Gastrocnemius medialis (tissue), 4 donors: Measurements from ENCODE around the gene SPIRE1. TPM values are rescaled to one million over a fixed set of nuclear protein-coding genes. Genes with fewer than 3 reads are reported as not detected.

Experiments used
- ATAC-seq, 2 donors: fragments of 150-250 bp; one replicate each; pipeline ENCODE4 v1.9.1; 2016
- DNase-seq, 2 donors: peaks; one replicate each; pipeline ENCODE4 v3.0.0-alpha.2; 2019
- H3K27ac ChIP-seq, 4 donors: fragments of 200-600 bp; sonication (generic); 1 replicate in 1 of 4; 2 replicates in 3 of 4; pipeline ENCODE4 v1.5.1; 2016 to 2018; ENCODE audit warnings: mild to moderate bottlenecking in 2 of 4, moderate library complexity in 1 of 4
- H3K27me3 ChIP-seq, 3 donors: fragments of 200-600 bp; sonication (generic) in 2 of 3; 1 replicate in 1 of 3; 2 replicates in 2 of 3; pipeline versions ENCODE4 v1.5.1 to v1.6.0; 2016 to 2019; ENCODE audit warnings: mild to moderate bottlenecking in 1 of 3, moderate library complexity in 1 of 3
- H3K36me3 ChIP-seq, 2 donors: fragments of 200-600 bp; sonication (generic) in 1 of 2; one replicate each; pipeline ENCODE4 v1.5.1; 2017 to 2018
- H3K4me1 ChIP-seq, 2 donors: fragments of 200-600 bp; sonication (generic) in 1 of 2; one replicate each; pipeline ENCODE4 v1.5.1; 2016 to 2017; ENCODE audit warnings: mild to moderate bottlenecking in 2 of 2
- H3K4me3 ChIP-seq, 4 donors: fragments of 200-600 bp; sonication (generic) in 3 of 4; 1 replicate in 1 of 4; 2 replicates in 3 of 4; pipeline ENCODE4 v1.5.1; 2016 to 2019; ENCODE audit warnings: mild to moderate bottlenecking in 2 of 4
- H3K9me3 ChIP-seq, 3 donors: fragments of 200-600 bp; sonication (generic) in 2 of 3; 1 replicate in 1 of 3; 2 replicates in 2 of 3; pipeline ENCODE4 v1.5.1; 2016 to 2019
- POLR2A ChIP-seq, 2 donors: fragments of 450-650 bp; IDR thresholded peaks; one replicate each; pipeline ENCODE4 v1.6.1; 2017; ENCODE audit warnings: antibody characterized with exemption in 2 of 2, mild to moderate bottlenecking in 2 of 2, moderate library complexity in 2 of 2
- in situ Hi-C, 4 donors: fragments of 200-750 bp; cut with MboI; loops; one replicate each; pipeline versions ENCODE4 v1.15.0 to v1.8.0; 2017; ENCODE audit warnings: low sequenced_read_pairs in 4 of 4
- intact Hi-C: fragments of 100-400 bp; cut with DNase I; formaldehyde crosslinking; loops from one replicate; pipeline ENCODE4 v1.15.1; 2023; ENCODE audit warnings: low total_unique reads
- total RNA-seq, 4 donors: library from RNA; depleted of rRNA; stranded (reverse); fragments of >200 nt; gene quantifications; one replicate each; pipeline versions ENCODE4 v1.1.0 to v1.2.3, GENCODE V29; 2016
- TF ChIP-seq, protein P1 (sequence below), 5 experiments: fragments of 450-650 bp in 3 of 5; fragments of 200-600 bp in 2 of 5; sonication (generic) in 2 of 5; IDR thresholded peaks in 4 of 5; conservative IDR thresholded peaks in 1 of 5; 1 replicate in 4 of 5; 2 replicates in 1 of 5; pipeline ENCODE4 v1.5.1; 2016 to 2019; ENCODE audit warnings: antibody characterized with exemption in 5 of 5, mild to moderate bottlenecking in 3 of 5, moderate library complexity in 3 of 5

Gene SPIRE1
- total RNA-seq, 4 donors from 2014 or later, result 48.3 to 82.7 (median 55.1) TPM

DNA sequence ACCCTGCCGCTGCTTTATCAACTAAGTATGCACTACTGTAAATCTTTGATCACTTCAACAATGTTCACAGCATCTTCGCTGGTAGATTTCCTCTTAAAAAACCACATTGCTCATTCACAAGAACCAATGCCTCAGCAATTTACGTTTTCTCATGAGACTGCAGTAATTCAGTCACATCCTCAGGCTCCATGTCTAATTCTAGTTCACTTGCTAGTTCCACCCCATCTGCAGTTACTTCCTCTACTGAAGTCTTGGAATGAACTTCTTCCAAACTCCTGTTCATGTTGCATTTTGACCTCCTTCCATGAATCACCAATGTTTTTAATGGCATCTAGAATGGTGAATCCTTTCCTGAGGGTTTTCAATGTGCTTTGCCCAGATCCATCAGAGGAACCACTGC lies 214.4 kb downstream of the SPIRE1 start:
- in situ Hi-C loops, result no loop called here
- peaks cover 0 to 27% of the 10 kb centered on the region in 2 donors for H3K36me3 ChIP-seq
- H3K27me3 ChIP-seq, result no peaks in the 10 kb centered on the region
- TF ChIP-seq, protein P1, sequence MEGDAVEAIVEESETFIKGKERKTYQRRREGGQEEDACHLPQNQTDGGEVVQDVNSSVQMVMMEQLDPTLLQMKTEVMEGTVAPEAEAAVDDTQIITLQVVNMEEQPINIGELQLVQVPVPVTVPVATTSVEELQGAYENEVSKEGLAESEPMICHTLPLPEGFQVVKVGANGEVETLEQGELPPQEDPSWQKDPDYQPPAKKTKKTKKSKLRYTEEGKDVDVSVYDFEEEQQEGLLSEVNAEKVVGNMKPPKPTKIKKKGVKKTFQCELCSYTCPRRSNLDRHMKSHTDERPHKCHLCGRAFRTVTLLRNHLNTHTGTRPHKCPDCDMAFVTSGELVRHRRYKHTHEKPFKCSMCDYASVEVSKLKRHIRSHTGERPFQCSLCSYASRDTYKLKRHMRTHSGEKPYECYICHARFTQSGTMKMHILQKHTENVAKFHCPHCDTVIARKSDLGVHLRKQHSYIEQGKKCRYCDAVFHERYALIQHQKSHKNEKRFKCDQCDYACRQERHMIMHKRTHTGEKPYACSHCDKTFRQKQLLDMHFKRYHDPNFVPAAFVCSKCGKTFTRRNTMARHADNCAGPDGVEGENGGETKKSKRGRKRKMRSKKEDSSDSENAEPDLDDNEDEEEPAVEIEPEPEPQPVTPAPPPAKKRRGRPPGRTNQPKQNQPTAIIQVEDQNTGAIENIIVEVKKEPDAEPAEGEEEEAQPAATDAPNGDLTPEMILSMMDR (IDR thresholded peaks at IDR 0.05 in 4 of 5, conservative IDR thresholded peaks at IDR 0.05 in 1 of 5), result no peak
- no peak for TF ChIP-seq POLR2A (IDR thresholded peaks at IDR 0.05)
- H3K27ac ChIP-seq, result no peak overlapping the region
- no peaks in the 10 kb centered on the region for H3K9me3 ChIP-seq
- no peaks in the 10 kb centered on the region for H3K4me1 ChIP-seq
- H3K4me3 ChIP-seq, result no peak overlapping the region
- no peak for DNase-seq
- no peak for ATAC-seq
- intact Hi-C loops, result no loop called here

DNA sequence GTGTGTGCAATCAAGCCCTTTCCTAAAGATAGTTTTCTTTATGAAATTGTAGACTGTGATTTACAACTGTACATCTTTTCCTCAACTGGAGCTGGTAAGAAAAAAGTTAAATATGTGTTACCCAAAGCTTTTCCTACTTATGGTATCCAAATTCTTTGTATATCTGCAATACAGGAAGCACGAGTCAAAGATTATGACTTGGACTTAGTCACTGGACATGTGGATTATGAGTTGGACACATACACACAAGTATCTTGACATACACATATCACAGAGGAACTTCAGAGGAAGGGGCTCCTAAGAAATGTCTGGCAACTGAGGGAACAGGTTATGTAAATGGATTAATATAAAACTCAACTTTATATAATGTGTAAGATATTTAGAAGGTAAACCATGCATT lies 215.0 kb downstream of the SPIRE1 start:
- H3K9me3 ChIP-seq, result no peaks in the 10 kb centered on the region
- TF ChIP-seq, protein P1 (IDR thresholded peaks at IDR 0.05 in 4 of 5, conservative IDR thresholded peaks at IDR 0.05 in 1 of 5), result no peak
- no peak for TF ChIP-seq POLR2A (IDR thresholded peaks at IDR 0.05)
- in situ Hi-C loops (no loop called here), intact Hi-C loops (no loop called here)
- H3K27ac ChIP-seq, result no peak overlapping the region
- ATAC-seq, result no peak
- no peaks in the 10 kb centered on the region for H3K4me1 ChIP-seq
- DNase-seq, result no peak
- no peak overlapping the region for H3K4me3 ChIP-seq
- H3K27me3 ChIP-seq, result no peaks in the 10 kb centered on the region
- peaks cover 0 to 21% of the 10 kb centered on the region in 2 donors for H3K36me3 ChIP-seq

DNA sequence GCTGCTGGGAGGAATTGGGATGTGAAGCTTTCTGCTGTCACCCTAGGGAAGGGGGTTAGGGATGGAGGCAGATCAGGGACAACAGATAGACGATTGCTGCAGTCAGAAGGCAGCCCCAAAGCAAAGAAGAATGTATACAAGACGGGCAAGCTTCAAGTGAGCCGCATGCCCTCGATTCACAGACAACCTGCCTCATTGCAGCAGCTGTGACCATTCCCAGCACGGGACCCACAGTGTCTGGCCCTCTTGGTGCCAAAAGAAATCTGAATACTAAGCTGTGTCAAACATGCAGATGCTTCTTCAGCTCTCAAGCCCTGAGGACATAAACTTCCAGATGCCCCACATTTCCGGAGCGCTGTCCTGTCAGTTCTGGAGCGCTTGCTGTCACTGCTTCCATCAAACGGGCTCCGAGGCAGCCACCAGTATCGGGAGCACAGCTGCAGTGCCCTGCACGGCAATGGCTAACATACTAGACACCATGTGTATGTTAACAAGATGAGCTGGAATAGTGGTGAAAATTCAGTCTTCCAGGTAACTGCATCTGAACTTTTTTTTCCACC lies 216.4 kb downstream of the SPIRE1 start:
- intact Hi-C loops, result no loop called here
- ATAC-seq (no peak), DNase-seq (no peak)
- Histone ChIP-seq H3K4me3 (no peak overlapping the region), H3K36me3 (peaks cover 0 to 21% of the 10 kb centered on the region in 2 donors), H3K9me3 (no peaks in the 10 kb centered on the region), H3K27ac (no peak overlapping the region), H3K4me1 (no peaks in the 10 kb centered on the region), H3K27me3 (no peaks in the 10 kb centered on the region)
- no peak for TF ChIP-seq POLR2A (IDR thresholded peaks at IDR 0.05)
- TF ChIP-seq, protein P1 (IDR thresholded peaks at IDR 0.05 in 4 of 5, conservative IDR thresholded peaks at IDR 0.05 in 1 of 5), result no peak
- in situ Hi-C loops, result no loop called here

DNA sequence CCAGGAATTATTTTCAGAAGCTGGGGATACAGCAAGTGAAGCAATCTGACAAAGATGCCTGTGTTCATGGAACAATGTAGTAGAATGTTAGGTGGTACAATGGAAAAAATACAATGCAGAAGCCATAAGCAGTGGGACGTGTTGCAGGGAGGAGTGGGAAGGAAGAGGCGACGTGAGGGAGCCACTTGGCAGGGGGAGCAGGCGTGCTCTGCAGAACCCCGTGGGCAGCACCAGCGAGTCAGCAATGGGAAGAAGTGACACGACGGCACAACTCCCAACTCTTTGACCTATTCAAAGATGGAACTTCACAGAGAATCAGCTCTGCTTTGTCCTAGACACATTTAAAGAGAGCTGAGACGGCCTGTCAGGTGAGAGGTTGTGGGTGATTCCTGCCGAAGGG lies 219.7 kb downstream of the SPIRE1 start:
- no peak for ATAC-seq
- Histone ChIP-seq H3K4me3 (no peak overlapping the region), H3K27ac (no peak overlapping the region), H3K4me1 (no peaks in the 10 kb centered on the region), H3K27me3 (no peaks in the 10 kb centered on the region), H3K9me3 (no peaks in the 10 kb centered on the region), H3K36me3 (no peaks in the 10 kb centered on the region)
- TF ChIP-seq POLR2A (IDR thresholded peaks at IDR 0.05), result no peak
- TF ChIP-seq, protein P1 (IDR thresholded peaks at IDR 0.05 in 4 of 5, conservative IDR thresholded peaks at IDR 0.05 in 1 of 5), result no peak
- intact Hi-C loops, result no loop called here
- in situ Hi-C loops, result no loop called here
- no peak for DNase-seq

DNA sequence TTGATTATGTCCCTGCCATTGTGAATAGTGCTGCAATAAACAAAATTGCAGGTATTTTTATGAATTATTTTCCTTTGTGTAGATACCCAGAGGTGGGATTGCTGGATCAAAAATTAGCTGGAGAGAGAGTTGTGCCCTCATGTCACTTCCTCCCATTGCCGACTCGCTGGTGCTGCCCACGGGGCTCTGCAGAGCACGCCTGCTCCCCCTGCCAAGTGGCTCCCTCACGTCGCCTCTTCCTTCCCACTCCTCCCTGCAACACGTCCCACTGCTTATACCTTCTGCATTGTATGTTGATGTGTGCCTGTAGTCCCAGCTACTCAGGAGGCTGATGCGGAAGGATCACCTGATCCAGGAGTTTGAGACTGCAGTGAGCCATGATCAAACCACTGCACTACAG lies 222.0 kb downstream of the SPIRE1 start:
- intact Hi-C loops, result no loop called here
- TF ChIP-seq, protein P1 (IDR thresholded peaks at IDR 0.05 in 4 of 5, conservative IDR thresholded peaks at IDR 0.05 in 1 of 5), result no peak
- TF ChIP-seq POLR2A (IDR thresholded peaks at IDR 0.05), result no peak
- Histone ChIP-seq H3K36me3 (no peaks in the 10 kb centered on the region), H3K9me3 (no peaks in the 10 kb centered on the region), H3K4me1 (no peaks in the 10 kb centered on the region), H3K4me3 (no peak overlapping the region), H3K27ac (no peak overlapping the region), H3K27me3 (no peaks in the 10 kb centered on the region)
- DNase-seq (no peak), ATAC-seq (no peak)
- in situ Hi-C loops, result no loop called here
